ENCODE results near the gene LRCOL1.

DNA sequence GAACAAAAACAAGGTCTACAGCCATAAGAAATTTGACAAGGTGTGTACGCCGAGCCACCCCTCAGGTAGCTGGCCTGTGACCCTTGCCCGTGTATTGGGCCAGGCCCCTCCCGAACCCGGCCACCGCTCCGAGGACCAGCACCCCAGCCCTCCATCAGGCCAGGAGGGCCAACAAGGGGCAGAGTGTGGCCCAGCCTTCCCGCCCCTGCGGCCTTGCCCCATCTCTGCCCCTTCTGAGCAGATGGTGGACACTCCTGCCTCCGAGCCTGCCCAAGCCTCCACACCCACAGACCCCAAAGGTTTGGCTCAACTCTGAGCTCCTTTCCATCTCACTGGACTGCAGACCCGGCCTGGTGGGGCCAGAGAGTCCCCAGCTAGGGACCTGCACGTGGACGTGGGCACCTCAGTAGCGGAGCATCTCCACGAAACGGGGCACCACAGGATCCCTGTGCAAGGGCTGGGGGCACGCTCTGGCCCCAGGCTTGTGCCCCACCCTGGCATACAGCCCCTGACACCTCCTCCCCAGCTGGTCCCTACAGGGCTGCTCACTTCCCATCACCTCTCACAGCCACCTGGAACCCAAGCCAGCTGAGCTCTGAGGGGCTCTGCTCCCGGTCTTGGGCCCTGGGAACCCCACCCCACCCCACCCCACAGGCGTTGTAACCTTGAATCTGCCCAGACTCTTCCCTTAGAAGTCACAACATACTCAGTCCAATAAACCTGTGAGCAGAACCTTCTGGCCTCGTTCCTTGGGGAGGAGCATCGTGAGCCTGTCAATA, 11.5 kb upstream of the LRCOL1 start:
- TF ChIP-seq, protein P1, sequence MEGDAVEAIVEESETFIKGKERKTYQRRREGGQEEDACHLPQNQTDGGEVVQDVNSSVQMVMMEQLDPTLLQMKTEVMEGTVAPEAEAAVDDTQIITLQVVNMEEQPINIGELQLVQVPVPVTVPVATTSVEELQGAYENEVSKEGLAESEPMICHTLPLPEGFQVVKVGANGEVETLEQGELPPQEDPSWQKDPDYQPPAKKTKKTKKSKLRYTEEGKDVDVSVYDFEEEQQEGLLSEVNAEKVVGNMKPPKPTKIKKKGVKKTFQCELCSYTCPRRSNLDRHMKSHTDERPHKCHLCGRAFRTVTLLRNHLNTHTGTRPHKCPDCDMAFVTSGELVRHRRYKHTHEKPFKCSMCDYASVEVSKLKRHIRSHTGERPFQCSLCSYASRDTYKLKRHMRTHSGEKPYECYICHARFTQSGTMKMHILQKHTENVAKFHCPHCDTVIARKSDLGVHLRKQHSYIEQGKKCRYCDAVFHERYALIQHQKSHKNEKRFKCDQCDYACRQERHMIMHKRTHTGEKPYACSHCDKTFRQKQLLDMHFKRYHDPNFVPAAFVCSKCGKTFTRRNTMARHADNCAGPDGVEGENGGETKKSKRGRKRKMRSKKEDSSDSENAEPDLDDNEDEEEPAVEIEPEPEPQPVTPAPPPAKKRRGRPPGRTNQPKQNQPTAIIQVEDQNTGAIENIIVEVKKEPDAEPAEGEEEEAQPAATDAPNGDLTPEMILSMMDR (tag by site-specific recombination; IDR thresholded peaks at IDR 0.05) = no peak
- TF ChIP-seq MYNN (tag by site-specific recombination; IDR thresholded peaks at IDR 0.05; ENCODE audit: borderline replicate concordance) (no peak), SALL2 (tag by site-specific recombination; IDR thresholded peaks at IDR 0.05; ENCODE audit: borderline replicate concordance) (no peak), ZNF174 (tag by site-specific recombination; IDR thresholded peaks at IDR 0.05) (no peak), ZNF202 (tag by site-specific recombination; IDR thresholded peaks at IDR 0.05; ENCODE audit: borderline replicate concordance) (no peak), KLF10 (tag by site-specific recombination; IDR thresholded peaks at IDR 0.05) (no peak), SETDB1 (IDR thresholded peaks at IDR 0.05; ENCODE audit: insufficient read length, low read length) (no peak), ZNF654 (tag by site-specific recombination; IDR thresholded peaks at IDR 0.05; ENCODE audit: low read depth) (no peak), ZNF423 (tag by site-specific recombination; IDR thresholded peaks at IDR 0.05) (no peak), ZBTB17 (tag by site-specific recombination; IDR thresholded peaks at IDR 0.05) (no peak), ZBTB7A (tag by site-specific recombination; IDR thresholded peaks at IDR 0.05; ENCODE audit: low read depth) (no peak)
- TF ChIP-seq, protein P2, sequence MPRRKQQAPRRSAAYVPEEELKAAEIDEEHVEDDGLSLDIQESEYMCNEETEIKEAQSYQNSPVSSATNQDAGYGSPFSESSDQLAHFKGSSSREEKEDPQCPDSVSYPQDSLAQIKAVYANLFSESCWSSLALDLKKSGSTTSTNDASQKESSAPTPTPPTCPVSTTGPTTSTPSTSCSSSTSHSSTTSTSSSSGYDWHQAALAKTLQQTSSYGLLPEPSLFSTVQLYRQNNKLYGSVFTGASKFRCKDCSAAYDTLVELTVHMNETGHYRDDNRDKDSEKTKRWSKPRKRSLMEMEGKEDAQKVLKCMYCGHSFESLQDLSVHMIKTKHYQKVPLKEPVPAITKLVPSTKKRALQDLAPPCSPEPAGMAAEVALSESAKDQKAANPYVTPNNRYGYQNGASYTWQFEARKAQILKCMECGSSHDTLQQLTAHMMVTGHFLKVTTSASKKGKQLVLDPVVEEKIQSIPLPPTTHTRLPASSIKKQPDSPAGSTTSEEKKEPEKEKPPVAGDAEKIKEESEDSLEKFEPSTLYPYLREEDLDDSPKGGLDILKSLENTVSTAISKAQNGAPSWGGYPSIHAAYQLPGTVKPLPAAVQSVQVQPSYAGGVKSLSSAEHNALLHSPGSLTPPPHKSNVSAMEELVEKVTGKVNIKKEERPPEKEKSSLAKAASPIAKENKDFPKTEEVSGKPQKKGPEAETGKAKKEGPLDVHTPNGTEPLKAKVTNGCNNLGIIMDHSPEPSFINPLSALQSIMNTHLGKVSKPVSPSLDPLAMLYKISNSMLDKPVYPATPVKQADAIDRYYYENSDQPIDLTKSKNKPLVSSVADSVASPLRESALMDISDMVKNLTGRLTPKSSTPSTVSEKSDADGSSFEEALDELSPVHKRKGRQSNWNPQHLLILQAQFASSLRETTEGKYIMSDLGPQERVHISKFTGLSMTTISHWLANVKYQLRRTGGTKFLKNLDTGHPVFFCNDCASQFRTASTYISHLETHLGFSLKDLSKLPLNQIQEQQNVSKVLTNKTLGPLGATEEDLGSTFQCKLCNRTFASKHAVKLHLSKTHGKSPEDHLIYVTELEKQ (tag by site-specific recombination; IDR thresholded peaks at IDR 0.05; ENCODE audit: borderline replicate concordance) = no peak
- TF ChIP-seq, protein P3, sequence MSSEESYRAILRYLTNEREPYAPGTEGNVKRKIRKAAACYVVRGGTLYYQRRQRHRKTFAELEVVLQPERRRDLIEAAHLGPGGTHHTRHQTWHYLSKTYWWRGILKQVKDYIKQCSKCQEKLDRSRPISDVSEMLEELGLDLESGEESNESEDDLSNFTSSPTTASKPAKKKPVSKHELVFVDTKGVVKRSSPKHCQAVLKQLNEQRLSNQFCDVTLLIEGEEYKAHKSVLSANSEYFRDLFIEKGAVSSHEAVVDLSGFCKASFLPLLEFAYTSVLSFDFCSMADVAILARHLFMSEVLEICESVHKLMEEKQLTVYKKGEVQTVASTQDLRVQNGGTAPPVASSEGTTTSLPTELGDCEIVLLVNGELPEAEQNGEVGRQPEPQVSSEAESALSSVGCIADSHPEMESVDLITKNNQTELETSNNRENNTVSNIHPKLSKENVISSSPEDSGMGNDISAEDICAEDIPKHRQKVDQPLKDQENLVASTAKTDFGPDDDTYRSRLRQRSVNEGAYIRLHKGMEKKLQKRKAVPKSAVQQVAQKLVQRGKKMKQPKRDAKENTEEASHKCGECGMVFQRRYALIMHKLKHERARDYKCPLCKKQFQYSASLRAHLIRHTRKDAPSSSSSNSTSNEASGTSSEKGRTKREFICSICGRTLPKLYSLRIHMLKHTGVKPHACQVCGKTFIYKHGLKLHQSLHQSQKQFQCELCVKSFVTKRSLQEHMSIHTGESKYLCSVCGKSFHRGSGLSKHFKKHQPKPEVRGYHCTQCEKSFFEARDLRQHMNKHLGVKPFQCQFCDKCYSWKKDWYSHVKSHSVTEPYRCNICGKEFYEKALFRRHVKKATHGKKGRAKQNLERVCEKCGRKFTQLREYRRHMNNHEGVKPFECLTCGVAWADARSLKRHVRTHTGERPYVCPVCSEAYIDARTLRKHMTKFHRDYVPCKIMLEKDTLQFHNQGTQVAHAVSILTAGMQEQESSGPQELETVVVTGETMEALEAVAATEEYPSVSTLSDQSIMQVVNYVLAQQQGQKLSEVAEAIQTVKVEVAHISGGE (tag by site-specific recombination; conservative IDR thresholded peaks at IDR 0.05; ENCODE audit: low read depth) = no peak
- TF ChIP-seq, protein P4, sequence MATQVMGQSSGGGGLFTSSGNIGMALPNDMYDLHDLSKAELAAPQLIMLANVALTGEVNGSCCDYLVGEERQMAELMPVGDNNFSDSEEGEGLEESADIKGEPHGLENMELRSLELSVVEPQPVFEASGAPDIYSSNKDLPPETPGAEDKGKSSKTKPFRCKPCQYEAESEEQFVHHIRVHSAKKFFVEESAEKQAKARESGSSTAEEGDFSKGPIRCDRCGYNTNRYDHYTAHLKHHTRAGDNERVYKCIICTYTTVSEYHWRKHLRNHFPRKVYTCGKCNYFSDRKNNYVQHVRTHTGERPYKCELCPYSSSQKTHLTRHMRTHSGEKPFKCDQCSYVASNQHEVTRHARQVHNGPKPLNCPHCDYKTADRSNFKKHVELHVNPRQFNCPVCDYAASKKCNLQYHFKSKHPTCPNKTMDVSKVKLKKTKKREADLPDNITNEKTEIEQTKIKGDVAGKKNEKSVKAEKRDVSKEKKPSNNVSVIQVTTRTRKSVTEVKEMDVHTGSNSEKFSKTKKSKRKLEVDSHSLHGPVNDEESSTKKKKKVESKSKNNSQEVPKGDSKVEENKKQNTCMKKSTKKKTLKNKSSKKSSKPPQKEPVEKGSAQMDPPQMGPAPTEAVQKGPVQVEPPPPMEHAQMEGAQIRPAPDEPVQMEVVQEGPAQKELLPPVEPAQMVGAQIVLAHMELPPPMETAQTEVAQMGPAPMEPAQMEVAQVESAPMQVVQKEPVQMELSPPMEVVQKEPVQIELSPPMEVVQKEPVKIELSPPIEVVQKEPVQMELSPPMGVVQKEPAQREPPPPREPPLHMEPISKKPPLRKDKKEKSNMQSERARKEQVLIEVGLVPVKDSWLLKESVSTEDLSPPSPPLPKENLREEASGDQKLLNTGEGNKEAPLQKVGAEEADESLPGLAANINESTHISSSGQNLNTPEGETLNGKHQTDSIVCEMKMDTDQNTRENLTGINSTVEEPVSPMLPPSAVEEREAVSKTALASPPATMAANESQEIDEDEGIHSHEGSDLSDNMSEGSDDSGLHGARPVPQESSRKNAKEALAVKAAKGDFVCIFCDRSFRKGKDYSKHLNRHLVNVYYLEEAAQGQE (tag by site-specific recombination; IDR thresholded peaks at IDR 0.05) = no peak
